Vagina (tissue), 2 donors: ENCODE measurements around the gene ASMT.

Source experiments
- POLR2AphosphoS5 ChIP-seq, 2 donors: sonication (generic); formaldehyde crosslinking; IDR thresholded peaks; one replicate each; pipeline ENCODE4 v1.9.0; 2017; ENCODE audit warnings: antibody characterized with exemption in 2 of 2, mild to moderate bottlenecking in 2 of 2, low read depth in 1 of 2; ENCODE audit not compliant: insufficient read depth in 1 of 2
- TF ChIP-seq, protein P1 (sequence below), 3 experiments: fragments of 450-650 bp in 2 of 3; fragments of 200-600 bp in 1 of 3; sonication (generic) in 1 of 3; IDR thresholded peaks; one replicate each; pipeline ENCODE4 v1.5.1; 2017 to 2019; ENCODE audit warnings: antibody characterized with exemption in 3 of 3, mild to moderate bottlenecking in 2 of 3, moderate library complexity in 2 of 3

DNA sequence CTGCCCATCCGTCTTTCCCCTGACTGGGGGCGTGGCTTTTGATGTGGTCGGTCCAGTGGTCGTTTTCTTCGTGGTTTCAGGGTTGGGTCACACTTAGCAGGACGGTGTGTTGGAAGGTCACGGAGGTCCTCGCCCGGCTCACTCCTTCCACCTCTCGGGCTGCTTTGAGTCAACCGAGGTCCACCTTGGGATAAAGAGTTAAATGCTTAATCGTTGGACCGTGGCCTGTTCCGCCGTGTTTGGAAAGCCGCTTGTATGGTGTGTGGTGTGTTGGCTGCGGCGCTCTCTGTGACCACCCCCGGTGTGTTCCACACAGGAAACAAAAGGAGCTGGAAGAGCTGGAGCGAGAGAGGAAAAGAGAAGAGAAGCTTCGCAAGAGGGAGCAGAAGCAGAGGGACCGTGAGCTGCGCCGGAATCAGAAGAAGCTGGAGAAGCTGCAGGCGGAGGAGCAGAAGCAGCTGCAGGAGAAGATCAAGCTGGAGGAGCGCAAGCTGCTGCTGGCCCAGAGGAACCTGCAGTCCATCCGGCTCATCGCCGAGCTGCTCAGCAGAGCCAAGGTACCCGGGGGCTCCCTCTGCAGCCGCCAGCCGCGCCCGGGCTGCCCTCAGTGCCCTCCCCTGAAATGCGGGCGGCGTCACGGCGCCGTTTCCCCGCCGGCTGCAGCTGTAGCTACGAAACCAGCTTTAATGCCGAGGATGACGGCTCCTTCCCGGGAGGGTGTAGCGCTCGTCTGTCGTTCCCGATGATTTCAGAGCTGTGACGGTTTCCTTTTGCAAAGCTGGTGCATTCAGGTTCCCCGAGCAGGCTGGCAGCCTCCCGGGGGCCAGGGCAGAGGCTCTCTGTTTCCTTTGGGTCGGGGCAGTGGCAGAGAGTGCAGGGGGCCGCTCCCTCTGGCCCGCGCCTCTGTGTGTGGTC, 15.7 kb upstream of the ASMT start:
- TF ChIP-seq, protein P1, sequence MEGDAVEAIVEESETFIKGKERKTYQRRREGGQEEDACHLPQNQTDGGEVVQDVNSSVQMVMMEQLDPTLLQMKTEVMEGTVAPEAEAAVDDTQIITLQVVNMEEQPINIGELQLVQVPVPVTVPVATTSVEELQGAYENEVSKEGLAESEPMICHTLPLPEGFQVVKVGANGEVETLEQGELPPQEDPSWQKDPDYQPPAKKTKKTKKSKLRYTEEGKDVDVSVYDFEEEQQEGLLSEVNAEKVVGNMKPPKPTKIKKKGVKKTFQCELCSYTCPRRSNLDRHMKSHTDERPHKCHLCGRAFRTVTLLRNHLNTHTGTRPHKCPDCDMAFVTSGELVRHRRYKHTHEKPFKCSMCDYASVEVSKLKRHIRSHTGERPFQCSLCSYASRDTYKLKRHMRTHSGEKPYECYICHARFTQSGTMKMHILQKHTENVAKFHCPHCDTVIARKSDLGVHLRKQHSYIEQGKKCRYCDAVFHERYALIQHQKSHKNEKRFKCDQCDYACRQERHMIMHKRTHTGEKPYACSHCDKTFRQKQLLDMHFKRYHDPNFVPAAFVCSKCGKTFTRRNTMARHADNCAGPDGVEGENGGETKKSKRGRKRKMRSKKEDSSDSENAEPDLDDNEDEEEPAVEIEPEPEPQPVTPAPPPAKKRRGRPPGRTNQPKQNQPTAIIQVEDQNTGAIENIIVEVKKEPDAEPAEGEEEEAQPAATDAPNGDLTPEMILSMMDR (IDR thresholded peaks at IDR 0.05), result no peak
- TF ChIP-seq POLR2AphosphoS5 (IDR thresholded peaks at IDR 0.05; ENCODE audit: insufficient read depth in 1 of 2, low read depth in 1 of 2), result no peak
